HepG2 (cell line): Measurements from ENCODE around the gene SVBP. TPM values are rescaled to one million over a fixed set of nuclear protein-coding genes. Genes with fewer than 3 reads are reported as not detected.

Experiments used
- ATAC-seq: fragments of 200-7000 bp; cut with Tn5 transposase; 3 replicates; pipeline ENCODE4 v1.9.1; 2020; ENCODE audit warnings: mild to moderate bottlenecking, moderate library complexity
- BruUV-seq: library from RNA; stranded (reverse); fragments of 400-500 nt; replicated peaks from 2 replicates; lab custom pipeline; 2021; lab: Mats Ljungman, UMichigan
- CTCF ChIA-PET: fragments of 300-600 bp; formaldehyde crosslinking; extraction: SDS; loops from one replicate; lab custom pipeline; 2021; ENCODE audit warnings: low total read pairs, inconsistent platforms, low intra/inter-chr PET ratio; lab: Yijun Ruan, JAX
- POLR2A ChIA-PET: fragments of 350-600 bp; sonication (Branson Sonifier 250); formaldehyde crosslinking; loops from one replicate; lab custom pipeline; 2020; ENCODE audit warnings: antibody characterized with exemption, inconsistent platforms; lab: Yijun Ruan, JAX
- DNase-seq: peaks from one replicate; pipeline ENCODE4 v3.0.0-alpha.2; 2015; ENCODE audit warnings: low spot score
- FAIRE-seq: peaks from 3 replicates; lab custom pipeline; 2011; peaks lifted over from hg19 to GRCh38; lab: Jason Lieb, UNC
- H2AFZ ChIP-seq: one replicate; pipeline ENCODE4 v1.6.1; 2011; ENCODE audit warnings: low read length, inconsistent platforms
- H3K27ac ChIP-seq: fragments of 300-600 bp; 3 replicates; pipeline ENCODE4 v1.8.0; 2011; ENCODE audit warnings: mixed run types, mild to moderate bottlenecking, mixed read lengths, low read length, inconsistent platforms; ENCODE audit not compliant: insufficient read depth; ENCODE audit errors: extremely low read length
- H3K27me3 ChIP-seq, 2 experiments: fragments of 200-600 bp in 1 of 2; 2 replicates in 1 of 2; 3 replicates in 1 of 2; pipeline versions ENCODE4 v1.6.0 to v1.8.0; 2011; ENCODE audit warnings: low read length in 2 of 2, mild to moderate bottlenecking in 2 of 2, moderate library complexity in 2 of 2, inconsistent platforms in 1 of 2; ENCODE audit not compliant: insufficient read depth in 2 of 2, control insufficient read depth in 1 of 2
- H3K36me3 ChIP-seq, 2 experiments: fragments of 200-600 bp in 1 of 2; replicated peaks in 1 of 2; 2 replicates in 1 of 2; 3 replicates in 1 of 2; pipeline versions ENCODE4 v1.5.1 to v1.8.0; 2011; ENCODE audit warnings: low read length in 2 of 2, inconsistent platforms in 1 of 2; ENCODE audit not compliant: insufficient read depth in 2 of 2, control insufficient read depth in 1 of 2
- H3K4me1 ChIP-seq: 2 replicates; pipeline ENCODE4 v1.5.1; 2012; ENCODE audit warnings: low read length, inconsistent platforms; ENCODE audit not compliant: insufficient read depth
- H3K4me2 ChIP-seq: 2 replicates; pipeline ENCODE4 v1.6.0; 2011; ENCODE audit warnings: low read depth, low read length, inconsistent platforms
- H3K4me3 ChIP-seq, 3 experiments: fragments of 200-600 bp in 1 of 3; sonication (generic), shearing (Covaris generic) in 1 of 3; replicated peaks in 1 of 3; 2 replicates each; pipeline ENCODE4 v1.5.1; 2011 to 2016; ENCODE audit warnings: low read length in 3 of 3, inconsistent platforms in 2 of 3, low read depth in 2 of 3, mild to moderate bottlenecking in 2 of 3, control low read depth in 1 of 3, mixed read lengths in 1 of 3; ENCODE audit not compliant: insufficient read depth in 1 of 3
- H3K79me2 ChIP-seq: one replicate; pipeline ENCODE4 v1.6.1; 2011; ENCODE audit warnings: low read length, inconsistent platforms; ENCODE audit not compliant: insufficient read depth
- H3K9ac ChIP-seq: 2 replicates; pipeline ENCODE4 v1.6.0; 2011; ENCODE audit warnings: mild to moderate bottlenecking, low read depth, low read length, inconsistent platforms; ENCODE audit not compliant: insufficient read depth
- H3K9me3 ChIP-seq: 2 replicates; pipeline ENCODE4 v1.5.1; 2012; ENCODE audit warnings: mild to moderate bottlenecking, low read length
- H4K20me1 ChIP-seq: 2 replicates; pipeline ENCODE4 v1.6.0; 2011; ENCODE audit warnings: inconsistent platforms, mild to moderate bottlenecking, low read length, moderate library complexity; ENCODE audit not compliant: insufficient read depth
- HNF4A ChIP-seq: sonication (generic); formaldehyde crosslinking; IDR thresholded peaks from 2 replicates; pipeline ENCODE4 v1.4.0; 2020; ENCODE audit warnings: missing genetic modification reagents
- RBFOX2 ChIP-seq: fragments of 200-400 bp; formaldehyde crosslinking; IDR thresholded peaks from 2 replicates; pipeline ENCODE4 v1.6.1; 2017; ENCODE audit warnings: low read depth, mild to moderate bottlenecking, low read length
- ZNF530 ChIP-seq: sonication (generic); formaldehyde crosslinking; IDR thresholded peaks from 2 replicates; pipeline ENCODE4 v1.5.0; 2020; ENCODE audit warnings: low read depth, mild to moderate bottlenecking, missing genetic modification reagents
- ZNF572 ChIP-seq: sonication (generic); formaldehyde crosslinking; IDR thresholded peaks from 2 replicates; pipeline ENCODE4 v1.5.1; 2020; ENCODE audit warnings: mild to moderate bottlenecking, missing genetic modification reagents
- WGBS: methylation state at CpG from one replicate; pipeline ENCODE4 v1.1.6; 2017; ENCODE audit warnings: low lambda C conversion rate; 5-methylcytosine and 5-hydroxymethylcytosine counted together
- in situ Hi-C: cut with HindIII; loops from 2 replicates; pipeline ENCODE4 v1.10.0; 2017; ENCODE audit warnings: low pct_unique_long_range_greater_than_20kb; ENCODE audit not compliant: extremely low pct_ligation_motif_present
- intact Hi-C: fragments of 100-400 bp; cut with micrococcal nuclease; formaldehyde crosslinking; loops from one replicate; pipeline ENCODE4 v1.10.0; 2022; ENCODE audit not compliant: unreplicated experiment
- polyA plus RNA-seq, 8 experiments: library from polyadenylated mRNA; depleted of rRNA in 3 of 8; stranded (reverse) in 7 of 8; unstranded in 1 of 8; fragments of >200 nt; fragmentation: Illumina TruSeq in 4 of 8; extraction: Trizol in 4 of 8; gene quantifications; 2 replicates each; pipeline versions ENCODE4 v1.2.1 to v1.2.3, GENCODE V29; 2011 to 2016; ENCODE audit warnings: low read depth in 4 of 8, missing spikeins in 1 of 8, mixed read lengths in 1 of 8; ENCODE audit not compliant: insufficient read depth in 1 of 8
- total RNA-seq, 5 experiments: library from RNA; depleted of rRNA; stranded (reverse); fragments of >200 nt; fragmentation: Illumina TruSeq; extraction: Trizol; gene quantifications; 2 replicates each; pipeline ENCODE4 v1.2.3, GENCODE V29; 2016; ENCODE audit warnings: low read depth in 1 of 5
- TF ChIP-seq, protein P1 (sequence below): sonication (generic); formaldehyde crosslinking; conservative IDR thresholded peaks from 2 replicates; pipeline ENCODE4 v1.8.1; 2023; ENCODE audit warnings: missing genetic modification reagents

The SVBP gene
- total and polyA plus RNA-seq, 2 of the 13 experiments (the other 11 are each of a cell fraction or from before 2014, with no cell fraction given), result 28.8 to 48.2 TPM

GRCh38 chr1:42848823-42849537 lies 31.8 kb upstream of the SVBP start (continued):
- TF ChIP-seq, protein P1, sequence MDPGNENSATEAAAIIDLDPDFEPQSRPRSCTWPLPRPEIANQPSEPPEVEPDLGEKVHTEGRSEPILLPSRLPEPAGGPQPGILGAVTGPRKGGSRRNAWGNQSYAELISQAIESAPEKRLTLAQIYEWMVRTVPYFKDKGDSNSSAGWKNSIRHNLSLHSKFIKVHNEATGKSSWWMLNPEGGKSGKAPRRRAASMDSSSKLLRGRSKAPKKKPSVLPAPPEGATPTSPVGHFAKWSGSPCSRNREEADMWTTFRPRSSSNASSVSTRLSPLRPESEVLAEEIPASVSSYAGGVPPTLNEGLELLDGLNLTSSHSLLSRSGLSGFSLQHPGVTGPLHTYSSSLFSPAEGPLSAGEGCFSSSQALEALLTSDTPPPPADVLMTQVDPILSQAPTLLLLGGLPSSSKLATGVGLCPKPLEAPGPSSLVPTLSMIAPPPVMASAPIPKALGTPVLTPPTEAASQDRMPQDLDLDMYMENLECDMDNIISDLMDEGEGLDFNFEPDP (CRISPR knock-in tag), result no peak
- TF ChIP-seq RBFOX2, result 0 out of 2 replicates have a peak, but pooled peaks have one; percentile 31
- TF ChIP-seq ZNF530 (CRISPR knock-in tag), result no peak
- TF ChIP-seq, all 625 proteins: peak for 2

- peaks cover 19% of the 10 kb centered on the region for H3K79me2 ChIP-seq
- intact Hi-C loops, result loop anchor here (2.0 kb wide), 1 partner anchor 81 kb away; the partner anchor contains the start of genes C1orf50 and P3H1
- FAIRE-seq, result no peak
- H3K4me3 ChIP-seq, result peak overlapping the region; percentile 85 to 97 (median 95); a peak in 4 of 6 replicates
- no peak for TF ChIP-seq ZNF572
- 0 out of 2 replicates have a peak, but pooled peaks have one; percentile 18 for TF ChIP-seq HNF4A
- H3K27ac ChIP-seq, result no peak overlapping the region
- BruUV-seq, result TSS peak; percentile 48
- H3K9ac ChIP-seq, result peak overlapping the region; percentile 91
- CTCF ChIA-PET, result no interaction called here
- ATAC-seq, result no peak
- DNase-seq, result no peak
- no peaks in the 10 kb centered on the region; a peak in 1 of 5 replicates for H3K27me3 ChIP-seq
- H3K9me3 ChIP-seq, result no peaks in the 10 kb centered on the region
- H3K4me2 ChIP-seq, result peak overlapping the region; percentile 97
- no peaks in the 10 kb centered on the region for H4K20me1 ChIP-seq
- H3K4me1 ChIP-seq, result peaks cover 32% of the 10 kb centered on the region
- in situ Hi-C loops, result loop anchor here (5.0 kb wide), 1 partner anchor 54 kb away; no protein-coding TSS in a partner anchor
- POLR2A ChIA-PET, result interaction anchor here (2.1 to 2.8 kb wide), 2 partner anchors 31 to 81 kb away, joined by 29 to 37 read pairs; partner anchors contain the start of genes C1orf50, ERMAP, P3H1 and SVBP
- 64% methylated on average over 6 of the region's 6 CpGs for WGBS
- H2AFZ ChIP-seq, result no peak overlapping the region
- peaks cover 2 to 21% of the 10 kb centered on the region in 2 experiments; a peak in 3 of 5 replicates for H3K36me3 ChIP-seq
Measured at GRCh38 chr1:42847721-42848460, 30.7 kb upstream of the SVBP start.
